ENCODE measurements around the gene PRR30. TPM values are rescaled to one million over a fixed set of nuclear protein-coding genes. Genes with fewer than 3 reads are reported as not detected.

The PRR30 gene
- total RNA-seq, 2 experiments from 2014 or later = not detected

DNA sequence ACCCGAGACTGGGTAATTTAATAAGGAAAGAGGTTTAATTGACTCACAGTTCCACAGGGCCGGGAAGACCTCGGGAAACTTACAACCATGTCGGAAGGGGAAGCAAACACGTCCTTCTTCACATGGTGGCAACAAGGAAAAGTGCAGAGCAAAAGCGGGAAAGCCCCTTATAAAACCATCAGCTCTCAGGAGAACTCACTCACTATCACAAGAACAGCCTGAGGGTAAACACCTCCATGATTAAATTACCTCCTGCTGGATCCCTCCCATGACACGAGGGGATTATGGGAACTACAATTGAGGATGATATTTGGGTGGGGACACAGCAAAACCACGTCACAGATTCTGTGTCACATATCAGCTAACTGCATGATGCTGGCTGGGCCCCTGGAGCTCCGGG, 21.0 kb upstream of the PRR30 start:
- Histone ChIP-seq H3K9me3 (ENCODE audit: control insufficient read depth in 1 of 2, insufficient read depth in 1 of 2, low read length in 2 of 2) (no peaks in the 10 kb centered on the region), H3K4me1 (ENCODE audit: insufficient read depth, low read length) (no peaks in the 10 kb centered on the region), H3K27me3 (ENCODE audit: control insufficient read depth in 1 of 2, insufficient read depth in 2 of 2, low read length in 2 of 2) (no peaks in the 10 kb centered on the region), H3K36me3 (ENCODE audit: insufficient read depth, low read length) (no peaks in the 10 kb centered on the region), H3K27ac (ENCODE audit: low read depth in 1 of 2, low read length in 2 of 2) (no peak overlapping the region), H3K4me3 (ENCODE audit: low read length) (no peak overlapping the region)
- ChIA-PET POLR2A (no interaction called here), CTCF (interaction anchor here (1.8 kb wide), 1 partner anchor 10 kb away, joined by 7 read pairs; no protein-coding TSS in a partner anchor)
- DNase-seq = no peak
- Mint-ChIP-seq H3K36me3 (ENCODE audit: low read depth) (no peaks in the 10 kb centered on the region), H3K4me1 (ENCODE audit: low read depth) (no peaks in the 10 kb centered on the region), H3K27me3 (peaks cover 4% of the 10 kb centered on the region), H3K27ac (no peak overlapping the region), H3K4me3 (no peak overlapping the region), H3K9me3 (no peaks in the 10 kb centered on the region)
- no peak for ATAC-seq (ENCODE audit: poor library complexity)
- TF ChIP-seq, protein P1, sequence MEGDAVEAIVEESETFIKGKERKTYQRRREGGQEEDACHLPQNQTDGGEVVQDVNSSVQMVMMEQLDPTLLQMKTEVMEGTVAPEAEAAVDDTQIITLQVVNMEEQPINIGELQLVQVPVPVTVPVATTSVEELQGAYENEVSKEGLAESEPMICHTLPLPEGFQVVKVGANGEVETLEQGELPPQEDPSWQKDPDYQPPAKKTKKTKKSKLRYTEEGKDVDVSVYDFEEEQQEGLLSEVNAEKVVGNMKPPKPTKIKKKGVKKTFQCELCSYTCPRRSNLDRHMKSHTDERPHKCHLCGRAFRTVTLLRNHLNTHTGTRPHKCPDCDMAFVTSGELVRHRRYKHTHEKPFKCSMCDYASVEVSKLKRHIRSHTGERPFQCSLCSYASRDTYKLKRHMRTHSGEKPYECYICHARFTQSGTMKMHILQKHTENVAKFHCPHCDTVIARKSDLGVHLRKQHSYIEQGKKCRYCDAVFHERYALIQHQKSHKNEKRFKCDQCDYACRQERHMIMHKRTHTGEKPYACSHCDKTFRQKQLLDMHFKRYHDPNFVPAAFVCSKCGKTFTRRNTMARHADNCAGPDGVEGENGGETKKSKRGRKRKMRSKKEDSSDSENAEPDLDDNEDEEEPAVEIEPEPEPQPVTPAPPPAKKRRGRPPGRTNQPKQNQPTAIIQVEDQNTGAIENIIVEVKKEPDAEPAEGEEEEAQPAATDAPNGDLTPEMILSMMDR (IDR thresholded peaks at IDR 0.05) = no peak
- intact Hi-C loops (cut with DNase I, micrococcal nuclease) = no loop called here

DNA sequence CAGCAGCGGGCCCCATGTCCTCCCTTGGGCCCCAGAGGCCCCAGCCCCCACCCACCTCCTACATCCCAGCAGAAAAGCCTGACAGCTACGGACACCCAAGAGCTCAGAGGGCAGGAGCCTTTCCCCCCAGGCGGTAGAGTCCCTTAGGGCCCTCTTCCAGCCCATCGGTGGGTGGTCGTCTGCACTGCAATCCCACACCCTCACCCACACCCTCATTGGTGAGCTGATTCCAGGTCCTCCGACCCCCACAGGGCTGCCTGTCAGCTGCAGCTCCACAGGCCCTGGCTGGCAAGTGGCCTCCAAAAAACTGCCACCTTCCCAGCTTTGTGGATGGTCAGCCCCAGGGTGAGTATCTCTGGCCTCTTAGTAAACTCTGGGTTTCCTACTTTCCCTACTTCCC, 20.1 kb upstream of the PRR30 start:
- DNase-seq (no peak), ATAC-seq (ENCODE audit: poor library complexity) (no peak)
- Mint-ChIP-seq H3K4me3 (no peak overlapping the region), H3K4me1 (ENCODE audit: low read depth) (no peaks in the 10 kb centered on the region), H3K9me3 (no peaks in the 10 kb centered on the region), H3K27ac (no peak overlapping the region), H3K27me3 (peaks cover 4% of the 10 kb centered on the region), H3K36me3 (ENCODE audit: low read depth) (no peaks in the 10 kb centered on the region)
- ChIA-PET CTCF (no interaction called here), POLR2A (no interaction called here)
- intact Hi-C loops (cut with DNase I, micrococcal nuclease) = no loop called here
- no peaks in the 10 kb centered on the region for H3K36me3 ChIP-seq (ENCODE audit: insufficient read depth, low read length)
- no peaks in the 10 kb centered on the region for H3K9me3 ChIP-seq (ENCODE audit: control insufficient read depth in 1 of 2, insufficient read depth in 1 of 2, low read length in 2 of 2)
- TF ChIP-seq, protein P1 (IDR thresholded peaks at IDR 0.05) = no peak
- no peaks in the 10 kb centered on the region for H3K27me3 ChIP-seq (ENCODE audit: control insufficient read depth in 1 of 2, insufficient read depth in 2 of 2, low read length in 2 of 2)
- H3K4me1 ChIP-seq (ENCODE audit: insufficient read depth, low read length) = no peaks in the 10 kb centered on the region
- no peak overlapping the region for H3K4me3 ChIP-seq (ENCODE audit: low read length)
- H3K27ac ChIP-seq (ENCODE audit: low read depth in 1 of 2, low read length in 2 of 2) = no peak overlapping the region

DNA sequence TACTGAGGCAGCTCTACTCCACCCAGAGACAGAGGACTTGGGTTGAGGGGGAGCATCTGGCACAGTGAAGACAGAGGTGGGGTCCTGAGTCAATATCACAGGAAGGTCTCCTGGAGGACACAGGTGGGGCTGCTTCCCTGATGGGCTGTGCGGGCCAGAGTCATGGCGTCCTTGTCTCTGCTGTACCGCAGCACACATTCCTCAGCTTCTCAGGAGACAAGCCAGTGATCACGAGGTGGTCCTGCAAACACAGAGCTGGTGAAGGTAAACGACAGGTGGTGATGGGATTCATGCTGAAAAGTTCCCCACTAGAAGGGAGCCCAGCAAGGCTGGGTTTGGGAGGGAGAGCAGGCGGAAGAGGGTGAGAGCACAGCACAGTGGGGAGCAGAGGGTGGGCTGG, 19.3 kb upstream of the PRR30 start:
- Histone ChIP-seq H3K9me3 (ENCODE audit: control insufficient read depth in 1 of 2, insufficient read depth in 1 of 2, low read length in 2 of 2) (no peaks in the 10 kb centered on the region), H3K27ac (ENCODE audit: low read depth in 1 of 2, low read length in 2 of 2) (no peak overlapping the region), H3K27me3 (ENCODE audit: control insufficient read depth in 1 of 2, insufficient read depth in 2 of 2, low read length in 2 of 2) (no peaks in the 10 kb centered on the region), H3K4me1 (ENCODE audit: insufficient read depth, low read length) (no peaks in the 10 kb centered on the region), H3K4me3 (ENCODE audit: low read length) (no peak overlapping the region), H3K36me3 (ENCODE audit: insufficient read depth, low read length) (no peaks in the 10 kb centered on the region)
- no peak for ATAC-seq (ENCODE audit: poor library complexity)
- Mint-ChIP-seq H3K9me3 (no peaks in the 10 kb centered on the region), H3K4me1 (ENCODE audit: low read depth) (no peaks in the 10 kb centered on the region), H3K27me3 (peaks cover 4% of the 10 kb centered on the region), H3K27ac (no peak overlapping the region), H3K36me3 (ENCODE audit: low read depth) (no peaks in the 10 kb centered on the region), H3K4me3 (no peak overlapping the region)
- TF ChIP-seq, protein P1 (IDR thresholded peaks at IDR 0.05) = no peak
- ChIA-PET CTCF (no interaction called here), POLR2A (no interaction called here)
- intact Hi-C loops (cut with DNase I, micrococcal nuclease) = no loop called here
- DNase-seq = no peak

Measured in CD4-positive, alpha-beta T cell (primary cell).